HG03469 (cell line): Measurements from ENCODE around the gene SCN1B.
"Not testable (repeated sequence)": the region's sequence is repeated elsewhere in the genome, so short reads cannot be mapped to it uniquely, and the experiment has no call there.

Experiments used
- ATAC-seq: cut with Tn5 transposase; IDR thresholded peaks from one replicate; pipeline ENCODE4 v1.9.1; 2021; ENCODE audit warnings: mild to moderate bottlenecking, moderate library complexity, moderate number of reproducible peaks; ENCODE audit not compliant: unreplicated experiment

Gene SCN1B

GRCh38 chr19:35015954-35016351, 14.3 kb upstream of the SCN1B start:
- no peak for ATAC-seq

DNA sequence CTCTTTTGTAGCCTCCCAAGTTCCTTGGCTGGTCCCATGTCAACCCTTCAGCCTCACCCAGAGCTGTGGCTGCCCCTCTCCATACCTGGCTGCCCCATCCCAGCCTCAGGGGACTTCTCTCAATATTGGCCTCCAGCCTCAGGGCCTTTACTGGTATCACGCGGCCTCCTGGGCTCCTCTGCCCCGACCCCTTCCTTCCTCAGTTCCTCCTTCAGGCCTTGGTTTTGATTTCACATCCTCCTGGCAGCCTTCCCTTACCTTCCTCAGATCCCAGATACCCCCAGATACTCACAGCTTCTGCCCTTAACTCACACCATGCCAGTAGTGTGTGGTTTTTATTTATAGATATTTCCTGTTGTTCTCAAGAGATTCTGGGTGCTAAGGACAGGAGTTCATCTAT, 12.8 kb upstream of the SCN1B start:
- no peak for ATAC-seq

DNA sequence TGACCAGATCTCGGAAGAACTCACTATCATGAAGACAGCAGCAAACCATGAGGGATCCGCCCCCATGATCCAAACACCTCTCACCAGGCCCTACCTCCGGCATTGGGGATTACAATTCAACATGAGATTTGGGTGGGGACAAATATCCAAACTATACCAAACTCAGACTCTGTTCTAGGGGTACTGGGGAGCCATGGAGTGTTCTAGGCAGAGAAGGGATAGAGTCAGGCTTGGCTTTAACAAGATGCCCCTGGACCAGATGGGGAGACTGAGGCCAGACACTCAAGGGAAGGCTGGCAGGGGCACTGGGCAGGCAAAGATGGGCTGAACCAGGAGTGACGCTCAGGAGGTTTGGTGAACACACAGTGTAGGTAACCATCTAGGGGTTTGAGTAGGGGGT, 11.9 kb upstream of the SCN1B start:
- ATAC-seq = no peak

DNA sequence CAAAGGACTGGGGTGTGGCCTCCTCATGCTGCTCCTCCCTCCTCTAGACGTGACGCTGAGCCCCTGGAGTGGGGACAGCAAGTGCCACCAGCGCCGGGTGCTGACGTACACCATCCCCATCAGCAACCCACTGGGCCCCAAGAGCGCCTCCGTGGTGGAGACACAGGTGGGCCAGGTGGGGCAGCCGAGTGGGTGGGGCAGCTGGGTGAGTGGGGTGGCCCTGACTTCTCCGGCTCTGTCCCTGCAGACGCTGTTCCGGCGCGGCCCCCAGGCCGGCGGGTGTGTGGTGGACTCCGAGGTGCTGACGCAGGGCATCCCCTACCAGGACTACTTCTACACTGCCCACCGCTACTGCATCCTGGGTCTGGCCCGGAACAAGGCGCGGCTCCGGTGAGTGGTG, 11.1 kb upstream of the SCN1B start:
- no peak for ATAC-seq

- no peak for ATAC-seq
These were observed 9.3 kb upstream of the SCN1B start for GRCh38 chr19:35021016-35021415.

DNA sequence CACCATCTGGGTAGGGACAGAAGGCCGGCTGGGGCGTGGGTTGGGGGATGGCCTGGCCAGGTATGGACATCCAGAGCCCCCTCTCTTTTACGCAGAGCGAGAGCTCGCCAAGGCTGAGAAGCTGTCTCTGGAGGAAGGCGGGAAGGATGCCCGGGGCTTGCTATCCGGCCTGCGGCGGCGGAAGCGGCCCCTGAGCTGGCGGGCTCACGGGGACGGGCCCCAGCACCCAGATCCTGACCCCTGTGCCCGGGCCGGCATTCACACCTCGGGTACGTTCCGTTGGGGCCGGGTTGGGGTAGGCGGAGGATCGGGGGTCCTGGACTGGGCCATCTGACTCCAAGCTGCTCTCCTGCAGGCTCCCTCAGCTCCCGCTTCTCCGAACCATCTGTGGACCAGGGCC, 8.7 kb upstream of the SCN1B start:
- ATAC-seq = no peak

DNA sequence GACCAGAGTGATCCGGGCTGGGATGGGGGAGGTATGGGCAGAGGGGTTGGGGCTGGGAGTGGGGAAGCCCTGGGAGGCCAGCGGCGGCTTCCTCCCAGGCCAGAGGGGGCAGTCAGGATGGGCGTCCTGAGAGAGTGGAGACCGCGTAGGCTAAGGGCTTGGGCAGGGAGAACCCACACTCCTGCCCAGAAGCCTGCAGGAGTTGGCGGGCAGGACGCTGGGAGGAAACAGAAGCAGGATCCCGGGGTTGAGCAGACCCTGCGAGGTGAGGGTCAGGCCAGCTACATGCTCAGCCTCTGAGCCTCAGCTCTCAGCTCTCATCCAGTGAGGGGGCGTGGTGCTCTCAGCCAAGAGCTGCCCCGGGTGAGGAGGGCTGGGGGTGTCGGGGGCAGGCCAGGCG, 7.8 kb upstream of the SCN1B start:
- ATAC-seq = no peak

DNA sequence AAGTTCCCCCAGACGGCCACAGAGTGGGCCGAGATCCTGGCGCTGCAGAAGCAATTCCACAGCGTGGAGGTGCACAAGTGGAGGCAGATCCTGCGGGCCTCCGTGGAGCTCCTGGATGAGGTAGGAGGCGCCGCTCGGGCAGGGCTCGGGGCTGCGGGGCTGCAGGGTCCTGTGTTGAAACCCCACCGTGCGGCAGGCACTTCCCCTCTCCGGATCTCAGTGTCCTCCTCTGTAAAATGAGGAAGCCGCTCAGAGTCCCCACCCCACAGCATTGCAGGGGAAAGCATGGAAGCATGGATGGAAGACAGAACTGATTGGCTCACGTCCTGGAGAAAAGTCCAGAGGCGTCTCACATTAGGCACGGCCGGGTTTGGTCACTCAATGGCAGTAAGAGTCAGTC, 6.8 kb upstream of the SCN1B start:
- no peak for ATAC-seq

- ATAC-seq = no peak
These were observed 6.2 kb upstream of the SCN1B start for GRCh38 chr19:35024095-35024494.

- no peak for ATAC-seq
These were observed 4.3 kb upstream of the SCN1B start for GRCh38 chr19:35025969-35026368.

GRCh38 chr19:35026418-35026817, 3.9 kb upstream of the SCN1B start:
- no peak for ATAC-seq

GRCh38 chr19:35027009-35027408, 3.3 kb upstream of the SCN1B start:
- ATAC-seq = no peak

DNA sequence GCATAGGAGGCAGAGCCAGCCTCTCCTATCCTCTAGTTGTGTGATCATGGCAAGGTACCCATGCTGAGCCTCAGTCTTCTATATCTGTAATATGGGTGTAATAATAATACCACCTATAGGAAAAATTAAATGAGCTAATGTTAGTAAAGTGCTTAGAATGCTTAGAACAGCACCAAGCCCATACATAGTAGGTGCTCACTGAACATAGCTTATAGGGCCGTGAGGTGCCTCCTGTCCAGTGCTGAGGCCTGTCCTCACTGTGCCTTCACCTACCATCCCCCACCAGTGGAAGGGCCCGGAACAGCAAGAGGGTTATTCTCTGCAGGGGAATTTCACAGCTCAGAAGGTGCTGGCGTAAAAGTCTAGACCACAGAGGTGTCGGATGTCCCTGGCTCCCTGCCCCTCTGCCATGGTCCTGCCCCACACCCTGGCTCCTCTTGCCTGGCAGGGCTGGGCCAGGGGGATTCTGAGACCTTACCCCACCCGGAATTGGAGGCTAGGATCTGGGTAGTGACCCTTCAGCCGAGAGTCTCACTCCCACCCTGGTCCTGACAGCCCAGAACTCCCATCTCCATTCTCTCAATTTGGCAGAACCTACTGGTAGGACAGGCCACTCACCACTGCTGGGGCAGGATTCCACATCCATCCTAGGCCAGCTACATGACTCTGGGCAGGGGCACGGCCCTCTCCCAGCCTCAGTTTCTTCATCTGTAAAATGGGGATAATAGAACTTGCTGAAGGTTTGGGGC, 2.2 kb upstream of the SCN1B start:
- no peak for ATAC-seq

DNA sequence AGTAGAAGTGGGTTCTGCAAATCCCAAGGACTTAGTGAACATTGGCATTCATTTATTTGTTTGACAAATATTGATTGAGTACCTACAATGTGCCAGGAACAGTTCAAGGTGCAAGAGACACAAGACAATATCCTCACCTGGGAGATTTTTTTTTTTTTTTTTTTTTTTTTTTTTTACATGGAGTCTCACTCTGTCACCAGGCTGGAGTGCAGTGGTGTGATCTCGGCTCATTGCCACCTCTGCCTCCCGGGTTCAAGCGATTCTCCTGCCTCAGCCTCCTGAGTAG, 1.7 kb upstream of the SCN1B start:
- not testable (repeated sequence) for ATAC-seq

DNA sequence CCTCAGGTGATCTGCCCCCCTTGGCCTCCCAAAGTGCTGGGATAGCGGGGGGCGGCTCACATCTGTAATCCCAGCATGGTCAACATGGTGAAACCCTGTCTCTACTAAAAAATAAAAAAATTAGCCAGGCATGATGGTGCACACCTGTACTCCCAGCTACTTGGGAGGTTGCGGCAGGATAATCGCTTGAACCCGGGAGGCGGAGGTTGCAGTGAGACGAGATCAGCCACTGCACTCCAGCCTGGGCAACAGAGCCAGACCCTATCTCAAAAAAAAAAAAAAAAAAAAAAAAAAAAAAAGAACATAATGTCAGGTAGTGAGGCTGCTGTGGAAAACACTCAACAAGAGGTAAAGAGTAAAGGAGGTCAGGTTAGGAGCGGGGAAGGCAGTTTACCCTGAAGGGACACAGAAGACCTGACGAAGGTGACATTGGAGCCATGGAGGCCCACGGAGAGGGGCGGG, 964 bp upstream of the SCN1B start:
- not testable (repeated sequence) for ATAC-seq

DNA sequence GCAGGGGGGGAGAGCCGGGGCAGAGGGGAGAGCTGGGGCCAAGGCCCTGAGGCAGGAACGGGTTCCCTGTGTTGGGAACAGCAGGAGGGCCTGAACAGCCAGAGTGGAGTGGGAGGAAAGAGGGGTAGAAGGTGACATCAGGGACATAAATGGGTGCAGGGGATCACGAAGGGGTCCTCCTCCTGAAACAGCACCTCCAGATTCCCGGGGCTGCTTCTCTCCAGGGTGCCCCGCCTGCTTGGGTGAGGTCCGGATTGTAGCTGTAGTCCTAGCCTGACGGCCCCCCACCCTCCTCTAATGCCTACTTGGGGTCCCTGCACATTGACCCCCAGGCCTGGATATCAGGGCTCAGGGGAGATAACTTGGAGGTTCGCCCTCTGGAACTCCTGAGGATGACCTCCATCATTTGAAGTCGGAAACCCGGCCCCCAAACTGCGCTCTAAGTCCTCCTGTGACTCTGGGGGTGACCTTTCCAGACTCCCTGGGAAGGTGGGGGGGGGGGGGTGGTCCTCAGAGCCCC, 473 bp upstream of the SCN1B start:
- no peak for ATAC-seq

DNA sequence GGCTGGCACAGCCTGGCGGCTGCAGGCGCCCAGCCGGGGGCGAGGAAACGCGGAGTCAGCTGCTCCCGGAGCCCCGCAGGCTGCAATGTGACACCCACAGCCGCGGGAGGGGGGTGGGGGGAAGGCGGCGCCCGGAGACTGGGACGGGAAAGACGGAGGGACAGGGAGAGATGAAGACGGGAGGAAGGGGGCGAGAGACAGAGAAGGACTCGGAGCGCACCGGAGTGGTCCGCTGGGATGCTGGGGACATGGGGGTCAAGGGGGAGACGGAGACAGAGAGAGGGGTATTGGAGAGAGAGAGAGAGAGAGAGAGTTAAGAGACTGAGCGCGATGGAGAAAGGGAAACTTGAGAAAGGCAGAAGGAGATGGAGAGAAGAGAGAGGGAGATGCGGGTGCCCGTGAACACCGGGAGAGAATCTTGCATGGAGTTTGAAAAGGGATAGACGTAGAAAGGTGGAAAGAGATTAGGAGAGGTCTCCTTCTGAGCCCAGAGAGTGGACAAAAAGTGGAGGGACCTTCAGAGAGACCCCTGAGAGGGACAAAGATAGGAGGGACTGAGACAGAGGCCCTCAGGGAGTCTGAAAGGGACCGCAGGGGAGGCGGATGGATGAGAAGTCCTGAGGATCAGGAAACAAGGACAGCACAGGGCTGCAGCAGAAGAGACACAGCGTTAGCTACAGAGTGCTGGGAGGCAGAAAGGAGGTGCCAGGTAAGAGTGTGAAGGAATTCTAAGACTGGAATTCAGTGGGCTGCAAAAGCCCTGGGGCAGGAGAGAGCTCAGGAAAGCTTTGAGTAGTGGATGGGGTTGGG, 1.0 kb downstream of the SCN1B start:
- no peak for ATAC-seq

DNA sequence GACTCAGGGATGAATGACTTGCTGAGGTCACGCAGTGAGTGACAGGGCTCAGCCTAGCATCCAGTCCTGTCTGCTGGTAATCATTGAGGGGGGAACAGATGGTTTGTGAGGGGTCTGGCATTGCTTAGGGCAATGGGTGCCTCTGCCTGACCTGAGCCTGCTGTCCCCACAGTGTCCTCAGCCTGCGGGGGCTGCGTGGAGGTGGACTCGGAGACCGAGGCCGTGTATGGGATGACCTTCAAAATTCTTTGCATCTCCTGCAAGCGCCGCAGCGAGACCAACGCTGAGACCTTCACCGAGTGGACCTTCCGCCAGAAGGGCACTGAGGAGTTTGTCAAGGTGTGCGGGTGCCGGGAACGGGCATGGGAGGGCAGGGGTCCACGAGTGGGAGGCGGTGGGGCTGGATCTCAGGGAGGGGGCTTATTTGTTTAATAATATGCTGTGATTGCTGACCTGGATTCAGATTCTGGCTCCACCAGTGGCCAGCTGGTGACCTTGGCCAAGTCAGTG, 2.1 kb downstream of the SCN1B start:
- no peak for ATAC-seq

GRCh38 chr19:35033067-35034004, 3.1 kb downstream of the SCN1B start:
- ATAC-seq = no peak

GRCh38 chr19:35034005-35034502, 3.8 kb downstream of the SCN1B start:
- no peak for ATAC-seq
